ENCODE results near the gene ACTN2.

Gene ACTN2

DNA sequence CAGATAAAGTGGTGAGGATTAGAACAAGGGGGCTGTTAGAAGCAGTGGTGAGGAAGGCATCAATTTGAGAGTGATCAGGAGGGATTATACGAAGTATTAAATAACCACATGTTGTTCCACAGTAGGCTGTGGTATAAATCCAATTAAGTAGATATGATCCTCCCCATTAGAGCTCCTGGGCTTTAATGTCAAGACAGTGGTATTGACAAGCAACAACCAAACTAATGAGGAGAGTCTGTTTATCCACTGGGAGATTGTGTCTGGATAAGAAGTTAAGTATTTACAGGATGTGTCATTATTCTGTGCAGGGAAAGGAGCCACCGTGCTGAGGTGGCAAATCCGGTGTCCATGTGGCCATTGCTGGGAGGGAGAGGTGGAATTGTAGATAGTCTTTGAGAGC lies 5.8 kb downstream of the ACTN2 start:
- no peak for DNase-seq

DNA sequence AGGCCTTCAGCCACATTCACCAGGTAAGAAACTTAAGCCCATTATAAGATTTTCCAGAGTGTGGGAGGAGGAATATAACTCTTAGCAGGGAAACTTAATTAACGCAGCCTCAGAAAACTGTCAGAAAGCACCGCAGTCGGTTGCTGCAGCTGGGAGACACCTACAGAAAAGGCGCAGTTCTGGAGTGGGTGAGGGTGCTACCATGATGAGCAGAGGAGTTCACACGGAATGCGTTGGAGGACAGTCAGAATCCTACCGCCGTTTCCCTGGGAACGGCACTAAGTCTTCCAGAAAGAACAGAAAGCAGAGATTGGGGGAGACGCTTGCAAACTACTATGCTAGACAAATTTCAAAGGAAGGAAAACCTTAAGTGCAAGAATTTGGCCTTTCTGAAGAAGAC lies 6.4 kb downstream of the ACTN2 start:
- DNase-seq: no peak

DNA sequence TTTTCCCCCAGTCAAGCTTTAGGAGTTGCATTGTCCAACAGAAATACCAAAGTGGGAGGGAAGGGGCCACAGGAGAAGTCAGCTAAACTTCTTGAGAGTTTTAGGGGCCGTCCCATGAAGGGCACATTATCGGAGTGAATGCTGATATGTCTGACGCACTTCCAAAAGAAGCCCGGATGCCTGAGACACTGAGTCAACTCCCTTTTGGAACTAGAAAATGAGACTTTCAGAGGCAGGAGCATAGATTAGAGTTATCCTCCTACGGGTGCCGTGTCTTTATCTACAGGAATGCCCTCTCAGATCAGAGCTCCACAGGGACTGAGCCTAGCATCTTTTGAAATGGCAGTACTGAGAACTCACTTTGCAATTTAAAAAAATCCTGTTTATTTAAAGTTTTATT lies 13.1 kb downstream of the ACTN2 start:
- DNase-seq: no peak

DNA sequence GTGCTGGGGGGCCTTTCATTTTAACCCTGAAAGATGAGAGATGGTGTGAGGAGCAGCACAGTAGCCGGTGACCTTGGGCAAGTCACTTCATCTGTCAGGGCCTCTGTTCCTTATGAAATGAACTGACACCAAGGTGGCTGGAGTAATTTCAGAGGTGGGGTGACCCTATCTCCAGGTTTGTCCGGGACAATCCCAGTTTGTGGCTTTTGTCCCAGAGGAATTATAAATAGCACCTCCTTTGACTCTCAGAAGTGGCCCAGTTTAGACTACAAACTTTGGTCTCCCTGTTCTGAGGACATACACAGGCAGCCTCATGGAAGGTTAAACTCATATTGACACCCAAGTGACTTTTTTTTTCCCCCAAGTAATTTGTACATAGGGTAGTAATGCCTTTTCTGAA lies 14.6 kb downstream of the ACTN2 start:
- no peak for DNase-seq

DNA sequence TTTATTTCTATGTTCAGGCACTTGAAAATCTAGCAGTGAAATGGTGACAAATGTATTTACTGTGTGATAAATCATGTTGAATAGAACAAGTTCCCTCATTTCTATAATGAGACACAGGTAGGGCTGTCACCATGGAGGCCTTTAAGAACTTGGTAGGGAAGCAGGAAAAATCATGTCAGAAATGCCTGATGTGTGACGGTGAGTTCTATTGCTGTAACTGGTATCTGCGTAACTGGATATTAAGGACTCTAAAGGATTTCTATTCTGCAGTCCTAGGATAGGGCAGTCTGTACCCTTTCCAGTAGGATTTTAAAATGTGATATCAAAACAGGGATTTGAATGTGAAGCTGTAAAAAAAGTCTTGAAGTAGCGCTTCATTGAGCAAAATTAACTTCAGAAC lies 15.5 kb downstream of the ACTN2 start:
- no peak for DNase-seq

DNA sequence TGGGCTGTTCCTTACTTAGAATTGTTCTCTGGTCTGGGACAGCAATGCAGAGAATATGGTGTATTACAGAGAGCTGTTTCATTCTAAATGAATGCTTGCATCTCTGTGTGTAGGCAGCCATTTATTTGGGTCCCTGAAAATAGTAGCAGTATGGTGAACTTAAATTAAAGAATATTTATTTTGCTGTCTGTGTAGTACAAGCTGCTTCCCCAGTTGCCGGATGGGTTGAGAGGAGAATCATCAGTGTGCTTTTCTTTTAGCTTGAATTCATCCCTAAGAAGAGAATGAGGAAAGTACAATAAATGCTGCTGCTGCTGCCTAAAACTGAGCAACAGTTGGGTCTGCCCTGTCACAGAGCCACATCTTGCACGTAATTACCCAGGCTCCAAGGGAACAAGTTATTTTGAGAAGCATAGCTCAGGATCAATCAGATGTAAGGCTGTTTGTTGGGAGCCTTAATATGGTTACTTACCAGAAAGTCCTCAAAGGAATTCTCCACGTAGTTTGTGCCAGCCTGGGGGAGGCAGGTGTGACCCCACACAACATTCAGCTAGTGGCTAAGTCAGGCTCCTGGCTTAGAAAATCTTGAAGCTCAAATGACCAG lies 16.6 kb downstream of the ACTN2 start:
- no peak for DNase-seq

DNA sequence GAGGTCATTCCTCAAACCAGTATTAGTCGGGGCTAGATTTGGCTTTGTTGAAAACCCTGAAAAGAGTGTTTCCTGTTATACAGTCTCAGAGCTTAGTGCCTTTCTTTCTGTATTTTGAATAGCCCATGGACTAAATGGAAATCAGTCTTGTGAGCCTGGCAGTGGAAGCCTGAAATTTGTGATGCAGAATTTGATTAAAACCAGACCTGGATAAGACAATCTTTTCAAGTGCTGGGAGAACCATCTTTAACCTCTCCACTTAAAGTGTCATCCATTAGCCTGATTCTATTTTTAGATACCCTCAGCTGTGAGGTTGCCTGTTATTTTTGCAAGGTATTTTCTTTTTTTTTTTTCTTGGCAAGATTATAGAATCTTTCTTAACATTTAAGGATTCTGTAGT lies 19.5 kb downstream of the ACTN2 start:
- DNase-seq: no peak

DNA sequence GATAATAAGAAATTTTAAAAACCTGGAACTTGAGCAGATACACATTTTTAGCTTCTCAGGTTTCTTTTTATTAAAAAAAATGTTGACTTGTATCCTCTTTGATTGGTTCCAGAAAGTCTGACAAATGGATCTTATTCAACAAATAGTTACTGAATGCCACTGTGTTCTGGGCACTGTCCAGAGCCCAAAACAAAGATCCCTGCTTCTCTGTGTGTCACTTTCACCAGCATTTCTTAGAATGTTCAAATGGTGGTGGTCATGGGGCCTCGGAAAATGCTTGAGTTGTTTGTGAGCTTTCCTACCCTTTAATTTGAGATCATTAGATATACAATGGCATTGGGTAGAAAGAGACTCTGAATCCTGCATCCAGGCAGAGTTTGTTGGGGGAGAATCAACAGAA lies 19.9 kb downstream of the ACTN2 start:
- DNase-seq: no peak

DNA sequence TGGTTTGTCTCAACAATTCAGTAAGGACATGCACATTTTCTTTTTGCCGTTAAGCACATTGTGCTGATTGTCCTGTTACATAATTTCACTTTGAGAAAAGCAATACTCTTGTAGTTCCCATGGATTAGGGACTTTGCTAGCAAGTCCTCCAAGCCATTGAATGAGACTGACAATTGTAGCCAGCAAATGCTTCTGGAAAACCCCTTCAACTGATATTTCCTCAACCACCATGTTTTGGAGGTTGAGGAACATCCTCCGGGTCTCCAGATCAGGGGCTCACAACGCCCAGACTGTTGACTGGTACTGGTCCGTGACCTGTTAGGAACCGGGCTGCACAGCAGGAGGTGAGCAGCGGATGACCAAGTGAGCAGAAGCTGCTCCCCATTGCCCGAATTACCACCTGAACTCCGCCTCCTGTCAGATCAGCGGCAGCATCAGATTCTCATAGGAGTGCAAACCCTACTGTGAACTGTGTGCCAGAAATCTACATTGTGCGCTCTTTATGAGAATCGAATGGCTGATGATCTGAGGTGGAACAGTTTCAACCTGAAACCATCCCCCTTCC lies 24.1 kb downstream of the ACTN2 start:
- DNase-seq: no peak

DNA sequence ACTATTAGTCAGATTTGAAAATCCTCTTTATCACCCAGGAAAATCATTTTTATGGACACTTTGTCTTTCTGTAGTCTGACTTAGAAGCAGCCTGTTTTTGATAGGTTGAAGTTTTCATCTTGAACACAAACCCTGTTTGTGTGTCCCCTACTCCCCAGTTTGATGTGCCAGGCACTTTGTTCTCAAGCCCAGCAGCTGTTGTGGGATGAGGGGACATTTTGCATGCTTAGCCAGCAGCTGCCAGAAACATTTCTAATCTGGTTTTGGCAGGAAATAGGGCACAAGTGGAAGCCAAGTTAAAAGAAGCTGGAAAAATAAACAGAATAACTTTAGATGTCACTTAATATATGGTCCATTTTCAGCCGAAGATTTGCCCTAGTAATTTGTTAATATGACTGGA lies 29.9 kb downstream of the ACTN2 start:
- no peak for DNase-seq

DNA sequence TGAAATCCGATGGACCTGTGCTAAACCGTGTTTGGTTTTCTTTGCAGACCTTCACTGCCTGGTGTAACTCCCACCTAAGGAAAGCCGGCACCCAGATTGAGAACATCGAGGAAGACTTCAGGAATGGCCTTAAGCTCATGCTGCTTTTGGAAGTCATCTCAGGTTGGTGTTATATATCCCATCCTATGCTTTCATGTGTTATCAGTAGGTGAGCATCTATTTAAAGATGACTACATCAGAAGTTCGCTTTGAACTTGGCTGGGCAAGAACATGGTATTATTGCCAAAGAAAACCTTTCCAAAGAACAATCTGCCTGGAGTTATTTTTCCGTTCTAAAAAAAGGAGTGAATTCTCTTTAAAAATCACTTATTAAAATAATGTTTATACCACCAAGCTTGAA lies 31.5 kb downstream of the ACTN2 start:
- DNase-seq: no peak

DNA sequence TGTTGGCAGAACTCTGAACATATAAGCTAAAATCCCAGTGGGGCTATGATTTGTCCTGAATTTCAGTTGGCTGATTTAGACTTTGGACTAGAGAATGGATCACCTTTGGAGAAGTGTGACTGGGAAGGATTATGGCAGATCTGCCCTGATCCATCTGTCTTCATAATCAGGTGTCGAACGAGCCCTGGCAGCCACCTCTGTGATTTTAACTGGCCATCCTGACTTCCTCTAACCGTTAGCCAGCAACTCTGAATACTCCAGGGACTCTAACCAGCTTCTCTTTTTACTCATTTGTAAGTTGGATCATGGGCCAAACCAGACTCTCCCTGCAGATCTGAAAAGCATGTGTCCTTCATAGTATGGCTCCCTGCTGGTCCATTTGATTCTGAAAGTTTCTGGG lies 32.0 kb downstream of the ACTN2 start:
- DNase-seq: no peak

DNA sequence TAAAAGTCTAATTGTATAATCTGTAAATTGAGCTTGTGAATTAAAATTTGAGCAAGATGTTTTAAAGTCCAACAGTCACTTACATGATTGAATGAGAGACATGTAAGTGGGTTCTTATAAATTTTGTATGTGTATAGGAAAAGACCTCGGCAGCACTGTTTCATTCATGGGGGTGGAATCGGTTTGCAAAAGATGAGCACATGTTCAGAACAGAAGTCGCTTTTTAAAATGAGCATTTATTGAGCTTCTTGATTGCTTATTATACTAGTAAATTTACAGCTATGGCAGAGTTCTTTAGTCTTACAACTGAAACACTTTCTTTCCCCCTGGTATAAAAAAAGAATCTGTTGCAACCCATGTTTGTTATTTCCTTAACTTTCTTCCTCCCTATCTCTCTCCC lies 33.9 kb downstream of the ACTN2 start:
- DNase-seq: no peak

DNA sequence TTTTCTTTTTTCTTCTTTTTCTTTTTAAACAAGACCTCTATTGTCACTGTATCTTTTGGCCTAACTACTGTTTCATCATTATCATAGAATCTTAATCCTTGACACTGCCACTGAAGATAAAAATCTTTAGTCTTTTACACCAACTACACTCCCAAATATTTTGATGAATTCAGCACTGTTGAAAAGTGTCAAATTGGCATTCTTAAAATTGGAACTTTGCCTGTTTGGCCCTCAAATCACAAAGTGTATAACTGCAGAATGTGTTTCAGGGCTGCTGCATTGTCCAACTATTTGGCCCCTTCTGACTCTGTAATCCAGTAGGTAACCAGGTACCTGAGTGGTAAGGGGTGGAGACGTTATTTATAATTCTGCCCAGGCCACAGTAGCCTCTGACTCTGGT lies 34.3 kb downstream of the ACTN2 start:
- DNase-seq: no peak

DNA sequence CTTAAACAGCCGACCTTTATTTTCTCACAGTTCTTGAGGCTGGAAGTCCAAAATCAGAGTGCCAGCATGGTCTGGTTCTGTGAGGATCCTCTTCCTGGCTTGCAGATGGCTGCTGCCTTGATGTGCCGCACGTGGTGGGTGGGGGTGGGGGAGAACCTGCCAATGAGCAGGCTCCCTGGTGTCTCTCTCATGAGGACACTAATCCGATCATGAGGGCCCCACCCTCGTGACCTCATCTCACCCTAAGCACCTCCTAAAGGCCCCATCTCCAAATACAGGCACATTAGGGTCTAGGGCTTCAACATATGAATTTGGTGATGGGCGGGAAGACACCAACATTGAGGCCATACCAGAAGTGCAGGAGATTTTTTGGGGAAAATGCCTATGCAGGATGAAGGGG lies 37.8 kb downstream of the ACTN2 start:
- no peak for DNase-seq

DNA sequence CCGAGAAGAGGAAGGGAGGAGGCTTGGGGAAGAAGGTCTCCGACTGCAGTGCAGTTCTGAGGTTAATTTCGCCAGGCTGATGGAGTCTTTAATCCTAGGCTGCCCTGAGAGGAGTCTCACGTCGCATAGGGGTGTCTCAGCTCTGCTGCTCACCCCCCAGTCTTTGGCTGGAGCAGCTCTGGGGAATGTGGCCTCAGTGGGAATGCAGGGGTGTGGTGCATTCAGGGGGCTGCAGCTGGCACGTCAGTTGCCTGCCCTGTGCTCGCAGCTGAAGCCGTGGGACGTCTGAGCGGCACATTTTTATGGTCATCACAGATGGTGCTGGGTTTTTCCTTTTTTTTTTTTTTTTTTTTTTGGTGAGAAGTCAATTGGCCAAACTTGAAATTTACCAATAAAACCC lies 38.2 kb downstream of the ACTN2 start:
- no peak for DNase-seq

DNA sequence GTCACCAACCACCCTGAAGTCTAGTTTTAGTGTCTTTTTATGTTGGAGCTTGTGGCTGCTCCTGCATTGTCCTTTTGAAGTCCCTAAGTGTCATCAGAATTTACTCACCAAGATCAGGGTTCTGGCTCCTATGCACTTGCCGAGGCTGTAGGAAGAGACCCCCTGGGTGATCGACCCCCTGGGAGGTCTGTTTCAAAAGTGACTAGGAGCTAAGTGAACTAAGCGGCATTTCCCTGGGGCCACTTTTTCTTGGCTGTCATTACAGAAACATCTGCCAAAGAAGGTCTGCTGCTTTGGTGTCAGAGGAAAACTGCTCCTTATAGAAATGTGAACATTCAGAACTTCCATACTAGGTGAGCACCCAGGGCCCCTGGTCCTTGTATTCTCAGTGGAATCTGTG lies 39.4 kb downstream of the ACTN2 start:
- DNase-seq: no peak

DNA sequence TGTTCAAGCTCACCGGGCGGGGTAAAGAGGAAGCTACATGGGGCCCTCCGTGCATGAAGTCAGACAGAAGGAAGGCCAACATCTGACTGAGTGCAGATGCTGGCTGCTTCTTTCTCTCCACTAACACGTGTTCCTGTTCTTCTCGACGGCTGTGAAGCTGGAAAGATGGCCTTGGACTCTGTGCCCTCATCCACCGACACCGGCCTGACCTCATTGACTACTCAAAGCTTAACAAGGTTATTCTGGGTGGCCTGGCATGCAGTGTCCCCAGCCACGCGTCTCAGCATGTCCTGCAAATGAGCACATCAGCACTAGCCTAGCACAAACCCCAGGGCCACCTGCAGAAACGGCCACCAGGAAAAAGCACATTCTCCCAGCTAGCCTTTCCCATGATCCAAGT lies 41.2 kb downstream of the ACTN2 start:
- no peak for DNase-seq

DNA sequence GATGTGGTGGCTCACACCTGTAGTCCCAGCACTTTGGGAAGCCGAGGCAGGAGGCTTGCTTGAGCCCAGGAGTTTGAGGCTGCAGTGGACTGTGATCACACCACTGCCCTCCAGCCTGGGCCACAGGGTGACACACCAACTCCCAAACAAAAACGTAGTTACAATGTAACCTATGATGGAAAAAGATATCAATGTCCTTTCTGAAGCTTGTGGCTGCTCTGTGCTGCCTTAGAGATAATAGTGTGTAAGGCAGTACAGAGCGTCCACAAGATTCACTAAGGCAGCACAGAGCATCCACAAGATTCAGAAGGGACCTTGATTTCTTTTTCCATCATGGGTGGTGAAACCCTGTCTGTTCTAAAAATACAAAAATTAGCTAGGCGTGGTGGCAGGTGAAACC lies 42.5 kb downstream of the ACTN2 start:
- DNase-seq: no peak

DNA sequence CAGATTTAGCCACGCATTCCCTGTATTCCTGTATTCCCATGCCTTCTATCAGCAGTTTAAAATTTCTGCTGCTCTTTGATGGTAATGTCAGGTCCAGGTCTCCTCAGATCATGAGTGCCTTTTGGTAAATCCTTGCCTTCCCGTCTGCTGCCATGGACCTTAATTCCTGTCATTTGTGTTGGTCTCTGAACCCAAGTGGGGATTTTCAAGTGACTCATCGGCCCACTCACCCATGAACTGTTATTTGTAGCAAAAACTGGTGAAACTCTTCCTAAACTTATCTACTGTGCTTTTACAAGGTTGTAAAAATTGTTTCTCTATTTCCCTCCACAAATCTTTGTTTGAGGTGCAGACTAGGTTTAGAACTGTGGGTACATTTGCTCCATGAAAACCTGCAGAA lies 47.4 kb downstream of the ACTN2 start:
- DNase-seq: no peak

DNA sequence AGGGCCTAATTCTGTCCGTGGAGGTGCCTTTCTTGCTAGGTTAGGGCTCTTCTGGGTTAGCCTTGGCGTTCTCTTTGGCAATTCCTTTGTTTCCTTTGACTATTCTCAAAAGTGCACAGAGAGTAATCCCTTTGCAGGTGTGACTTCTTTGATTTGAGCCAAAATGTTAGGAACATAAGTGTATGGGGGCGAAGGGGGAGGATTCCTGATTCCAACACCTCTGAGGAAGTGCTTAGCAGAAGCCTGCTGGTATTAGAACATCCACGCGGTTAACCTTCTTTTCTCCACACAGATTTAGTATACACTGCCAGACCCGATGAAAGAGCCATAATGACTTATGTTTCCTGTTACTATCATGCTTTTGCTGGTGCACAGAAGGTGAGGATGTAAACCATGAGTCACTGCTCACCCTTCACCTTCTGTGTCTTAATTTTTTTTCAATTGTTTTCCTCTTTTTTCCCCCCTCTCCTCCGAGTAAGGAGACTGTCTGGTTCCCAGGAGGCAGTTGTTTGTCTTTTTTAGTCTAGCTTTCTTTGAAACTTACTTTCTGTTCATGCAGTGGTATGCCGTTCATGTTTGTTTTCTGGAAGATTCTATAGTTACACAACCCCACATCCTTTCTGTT lies 48.0 kb downstream of the ACTN2 start:
- no peak for DNase-seq

DNA sequence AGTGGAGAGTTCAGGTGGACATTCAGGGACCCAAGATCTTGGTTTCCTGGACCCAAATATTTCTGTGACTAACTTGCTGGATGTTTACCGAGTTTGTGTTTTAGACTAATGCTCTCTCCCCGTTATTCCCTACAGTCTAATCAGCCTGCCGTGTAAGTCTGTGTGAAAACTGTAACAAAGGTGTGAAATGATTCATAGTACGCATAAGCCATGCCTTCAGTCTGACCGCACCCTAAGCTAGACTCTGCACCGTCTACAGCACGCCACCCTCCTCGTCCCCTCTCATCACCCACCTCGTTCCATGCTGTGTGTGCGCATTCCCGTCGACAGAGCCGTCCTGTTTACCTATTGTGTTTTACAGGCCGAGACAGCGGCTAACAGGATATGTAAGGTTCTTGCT lies 50.5 kb downstream of the ACTN2 start:
- DNase-seq: no peak

DNA sequence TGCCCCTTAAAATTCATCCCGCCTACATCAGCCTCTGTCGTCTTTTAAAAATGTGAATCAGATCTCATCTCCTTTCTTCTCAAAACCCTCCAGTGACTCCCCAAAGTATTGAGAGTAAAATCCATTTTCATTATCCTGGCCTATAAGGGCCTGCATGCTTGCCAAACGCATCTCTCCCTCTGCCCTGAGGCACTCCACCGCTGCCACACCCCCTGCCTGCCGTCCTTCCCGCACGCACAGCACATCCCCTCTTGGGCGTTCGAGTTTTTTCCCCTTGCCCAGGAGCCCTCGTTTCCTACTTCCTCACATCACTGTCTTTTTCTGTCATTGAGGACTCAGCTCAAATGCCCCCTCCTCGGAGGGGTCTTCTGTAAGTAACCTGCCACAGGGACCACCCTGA lies 55.5 kb downstream of the ACTN2 start:
- DNase-seq: no peak

DNA sequence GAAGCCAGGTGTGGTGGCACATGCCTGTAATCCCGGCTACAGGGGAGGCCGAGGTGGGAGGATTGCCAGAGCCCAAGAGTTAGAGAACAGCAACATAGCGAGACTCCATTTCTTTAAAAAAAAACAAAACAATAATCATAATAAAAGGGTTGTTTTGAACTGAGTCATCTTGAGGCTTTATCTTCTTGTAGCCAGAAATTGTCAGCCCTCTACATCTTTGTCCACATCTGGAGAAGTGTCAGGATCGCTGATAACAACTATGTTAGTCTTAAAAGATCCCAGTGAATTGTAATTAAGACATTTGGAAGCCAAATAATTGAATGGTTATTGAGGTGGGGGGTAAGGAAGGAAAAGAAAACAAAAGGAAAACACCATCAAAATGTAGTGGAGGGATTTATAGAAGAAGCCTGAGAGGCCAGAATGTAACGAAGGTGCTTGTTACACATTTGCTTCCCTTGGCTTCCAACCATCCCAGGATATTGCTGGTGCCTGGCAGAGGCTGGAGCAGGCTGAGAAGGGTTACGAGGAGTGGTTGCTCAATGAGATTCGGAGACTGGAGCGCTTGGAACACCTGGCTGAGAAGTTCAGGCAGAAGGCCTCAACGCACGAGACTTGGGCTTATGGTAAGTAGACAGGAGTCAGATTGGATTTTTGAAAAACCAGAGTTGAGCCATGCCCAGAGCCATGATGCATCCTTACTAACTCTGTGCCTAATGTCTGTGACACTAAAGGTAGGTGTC lies 56.3 kb downstream of the ACTN2 start:
- no peak for DNase-seq

Measured in cortex of kidney (tissue), 1 donor.